Muscle of arm (tissue), 12 donors: ENCODE data around the gene GPRASP2. TPM values are rescaled to one million over a fixed set of nuclear protein-coding genes. Genes with fewer than 3 reads are reported as not detected.

Experiments
- DNase-seq: peaks from one replicate; pipeline ENCODE4 v3.0.0-alpha.2; 2013
- polyA plus RNA-seq, 12 donors: library from polyadenylated mRNA; unstranded; fragments of 120-200 nt; gene quantifications; one replicate each; pipeline ENCODE4 v1.2.1, GENCODE V29; 2013; ENCODE audit not compliant: insufficient read length in 12 of 12

GPRASP2 gene
- polyA plus RNA-seq, 12 donors, result 14.8 to 27.2 (median 20.3) TPM; not detected in 1

- no peak for DNase-seq
Measured at GRCh38 chrX:102739657-102740056, 27.4 kb downstream of the GPRASP2 start.

GRCh38 chrX:102744307-102744706, 32.1 kb downstream of the GPRASP2 start:
- DNase-seq, result no peak

GRCh38 chrX:102745513-102745856, 33.2 kb downstream of the GPRASP2 start:
- no peak for DNase-seq

GRCh38 chrX:102745857-102746584, 33.8 kb downstream of the GPRASP2 start:
- DNase-seq, result peak; percentile 34

- no peak for DNase-seq
Measured at GRCh38 chrX:102765217-102765616, 53.0 kb downstream of the GPRASP2 start.

GRCh38 chrX:102765809-102766208, 53.6 kb downstream of the GPRASP2 start:
- no peak for DNase-seq

GRCh38 chrX:102767287-102767686, 55.0 kb downstream of the GPRASP2 start:
- no peak for DNase-seq

Other genes starting within 250 kb of the GPRASP2 start
- not detected for gene TCP11X2, start 240.6 kb upstream of the GPRASP2 start, polyA plus RNA-seq
- gene TMSB15A, start 195.7 kb upstream of the GPRASP2 start, polyA plus RNA-seq, result 10 to 100 TPM in 8 of 12 donors, 1 to 10 TPM in 2, not detected in 2; 8.7 to 26.5 (median 14.2) TPM
- 10 to 100 TPM in 1 of 12 donors, 1 to 10 TPM in 10, not detected in 1; 5.3 to 10.0 (median 7.7) TPM for gene ARMCX5, start 112.9 kb upstream of the GPRASP2 start, polyA plus RNA-seq
- 10 to 100 TPM in 9 of 12 donors, 1 to 10 TPM in 2, not detected in 1; 5.8 to 21.5 (median 12.5) TPM for gene GPRASP1, start 61.0 kb upstream of the GPRASP2 start, polyA plus RNA-seq
- 10 to 100 TPM in 3 of 12 donors, 1 to 10 TPM in 8, not detected in 1; 2.0 to 10.7 (median 8.6) TPM for gene GPRASP3, start 8.3 kb downstream of the GPRASP2 start, polyA plus RNA-seq
- gene RAB40AL, start 224.8 kb downstream of the GPRASP2 start, polyA plus RNA-seq, result under 1 TPM in 1 of 12 donors, not detected in 11; 0.35 TPM